ENCODE data around the gene ARPC3.
"Not testable (repeated sequence)": the region's sequence is repeated elsewhere in the genome, so short reads cannot be mapped to it uniquely, and the experiment has no call there.

The ARPC3 gene

DNA sequence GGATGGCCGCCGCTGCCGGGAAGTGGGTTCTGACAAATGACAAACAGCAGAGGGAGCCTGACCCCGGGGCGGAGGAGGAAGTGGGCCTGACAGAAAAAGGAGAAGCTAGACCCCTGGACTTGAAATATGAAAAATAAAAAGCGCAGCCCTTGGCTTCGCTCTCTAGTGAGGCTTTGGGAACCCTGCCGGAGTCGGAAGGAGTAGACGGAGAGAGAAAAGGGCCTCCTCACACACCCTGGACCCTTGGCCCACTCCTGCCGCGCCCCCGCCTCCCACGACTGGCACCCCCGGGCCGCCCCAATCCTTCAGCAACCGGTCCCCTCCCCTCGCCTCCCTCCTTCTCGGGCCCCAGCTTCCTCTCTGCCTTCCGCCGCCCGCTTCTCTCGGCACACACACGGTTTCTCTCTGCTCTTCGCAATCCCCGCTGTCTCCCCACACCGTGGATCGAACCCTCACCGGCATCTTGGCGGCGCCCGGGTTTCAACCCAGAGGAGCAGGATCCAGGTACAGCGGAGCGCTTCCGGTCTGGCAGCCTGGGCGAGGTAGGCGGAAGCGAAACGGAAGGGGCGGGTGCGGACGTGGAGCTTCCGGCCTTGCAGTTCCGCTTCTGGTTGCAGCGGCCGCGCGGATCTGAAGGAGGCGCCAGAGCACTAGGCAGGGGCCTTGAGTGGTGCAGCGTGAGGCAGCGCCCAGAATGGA lies at the start of gene ARPC3:
Gene ARPC3 (minus strand): TSS at position 539 of the 699 bp plus-strand sequence. CDS start 77 bp downstream, at position 462.
- peak; percentile 95 for DNase-seq

DNA sequence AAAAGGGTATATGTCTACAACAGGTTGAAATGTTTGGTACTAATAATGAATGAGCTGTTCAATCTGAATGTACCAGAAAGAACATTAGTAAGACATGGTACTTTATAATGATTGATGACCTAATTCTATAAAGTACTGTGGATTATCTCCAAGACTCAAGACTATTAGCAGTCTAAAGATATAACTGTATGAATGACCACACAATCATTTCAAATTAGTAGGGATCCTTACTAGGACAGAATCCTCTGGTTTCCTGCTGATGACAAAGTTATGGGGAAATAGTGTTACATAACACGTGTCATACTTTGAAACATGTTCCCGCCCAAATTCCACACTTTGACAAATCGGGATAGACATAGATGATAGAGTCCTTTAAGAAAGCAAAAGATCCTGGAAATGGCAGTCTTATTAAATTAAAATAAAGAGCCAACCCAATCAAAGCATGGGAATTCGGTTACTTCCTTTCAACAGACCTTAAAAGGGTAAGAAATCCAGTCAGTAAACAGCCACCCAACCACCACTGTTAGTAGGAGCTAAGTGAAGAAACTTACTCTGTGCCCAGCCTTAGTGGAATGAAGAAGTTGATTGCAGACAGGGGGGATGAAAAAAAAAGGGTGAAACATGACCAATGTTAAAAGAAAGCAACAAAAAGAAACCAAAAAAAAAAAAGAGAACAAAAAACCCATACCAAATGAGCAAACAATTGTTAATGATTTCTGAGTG lies 49.0 kb upstream of the ARPC3 start:
- no peak for DNase-seq

DNA sequence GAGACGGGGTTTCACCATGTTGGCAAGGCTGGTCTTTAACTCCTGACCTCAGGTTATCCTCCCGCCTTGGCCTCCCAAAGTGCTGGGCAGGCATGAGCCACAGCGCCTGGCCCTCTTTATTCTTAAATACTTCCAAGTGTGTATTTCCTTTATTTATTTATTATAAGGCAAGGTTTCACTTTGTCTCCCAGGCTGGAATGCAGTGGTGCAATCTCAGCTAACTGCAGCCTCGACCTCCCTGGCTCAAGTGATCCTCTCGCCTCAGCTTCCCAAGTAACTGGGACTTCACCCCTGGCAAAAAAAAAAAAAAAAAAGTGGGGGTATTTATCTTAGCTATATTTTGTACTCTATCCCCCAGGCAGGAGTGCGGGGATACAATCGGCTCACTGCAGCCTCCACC lies 25.3 kb upstream of the ARPC3 start:
- DNase-seq: no peak

DNA sequence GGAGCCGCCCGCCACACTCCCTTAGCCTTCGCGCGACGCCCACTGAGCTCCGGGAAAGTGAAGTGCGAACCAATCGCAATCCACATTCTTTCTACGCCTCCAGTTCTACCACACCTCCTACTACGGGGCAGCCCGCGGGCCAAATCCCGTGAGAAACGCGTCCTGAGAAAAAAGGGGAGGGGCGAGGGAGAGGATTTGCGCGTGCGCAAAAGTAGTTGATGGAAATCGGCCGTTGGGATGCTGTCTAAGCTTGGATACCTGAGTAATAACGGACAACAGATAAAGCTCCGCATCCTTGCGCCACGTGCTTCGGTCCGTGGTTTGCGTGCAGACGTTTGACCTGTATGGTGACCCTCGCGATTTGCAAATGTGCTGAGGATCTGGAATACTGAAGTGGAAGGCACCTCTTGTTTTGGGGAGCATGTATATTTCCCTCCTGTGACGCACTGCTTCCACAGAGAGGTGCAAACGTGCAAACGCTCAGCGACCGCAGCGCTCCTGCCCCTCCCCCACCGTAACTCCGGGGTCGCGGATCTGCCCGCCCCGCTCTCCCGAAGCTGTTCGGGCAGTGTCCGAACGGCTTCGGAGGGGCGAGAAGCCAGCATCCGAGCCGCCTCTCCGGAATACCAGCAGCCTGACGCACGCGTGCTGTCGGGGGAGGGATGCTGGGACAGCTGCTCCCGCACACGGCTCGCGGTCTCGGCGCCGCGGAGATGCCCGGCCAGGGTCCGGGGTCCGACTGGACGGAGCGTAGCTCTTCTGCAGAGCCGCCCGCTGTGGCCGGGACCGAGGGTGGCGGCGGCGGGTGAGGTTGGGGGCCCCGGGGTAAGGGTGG lies 18.3 kb upstream of the ARPC3 start, which contains the start of the genes FAM216A and GPN3:
Gene FAM216A (plus strand): TSS at position 632 of the 835 bp plus-strand sequence. CDS start 31 bp downstream, at position 663.
Gene GPN3 (minus strand): TSS at position 44 of the 835 bp plus-strand sequence. CDS start 54 bp downstream, outside the sequence.
- DNase-seq: peak; percentile 96 to 97

DNA sequence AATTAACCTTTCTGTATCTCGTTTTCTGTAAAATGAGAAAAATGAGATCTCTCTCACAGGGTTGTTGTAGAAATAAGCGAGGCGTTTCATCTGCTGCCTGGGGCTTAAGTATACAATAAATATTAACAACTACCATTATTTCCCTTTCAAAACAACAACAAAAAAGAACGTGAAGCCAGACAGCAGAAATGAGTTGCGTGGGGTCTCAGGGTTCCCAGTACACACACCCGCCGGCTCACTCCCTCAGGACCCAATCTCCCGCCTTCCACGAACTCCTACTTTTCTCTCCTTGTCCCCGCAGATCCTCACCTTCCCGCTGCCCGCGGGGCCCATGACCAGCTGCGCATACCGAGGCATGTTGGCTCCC lies 17.7 kb upstream of the ARPC3 start:
- DNase-seq: no peak

DNA sequence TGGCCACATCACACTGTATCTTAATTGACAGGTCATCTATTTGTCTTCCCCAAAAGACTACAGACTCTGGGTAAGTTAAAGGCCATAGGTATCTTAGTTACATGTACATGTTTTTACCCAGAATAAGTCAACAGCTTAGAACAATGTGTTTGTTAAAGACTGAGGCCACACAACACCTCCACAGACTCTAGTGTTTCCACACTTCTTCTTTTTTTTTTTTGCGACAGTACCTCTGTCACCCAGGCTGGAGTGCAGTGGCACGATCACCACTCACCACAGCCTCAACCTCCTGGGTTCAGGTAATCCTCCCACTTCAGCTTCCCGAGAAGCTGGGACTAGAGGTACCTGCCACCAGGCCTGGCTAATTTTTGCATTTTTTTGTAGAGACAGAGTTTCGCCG lies 16.7 kb upstream of the ARPC3 start:
- DNase-seq: no peak

DNA sequence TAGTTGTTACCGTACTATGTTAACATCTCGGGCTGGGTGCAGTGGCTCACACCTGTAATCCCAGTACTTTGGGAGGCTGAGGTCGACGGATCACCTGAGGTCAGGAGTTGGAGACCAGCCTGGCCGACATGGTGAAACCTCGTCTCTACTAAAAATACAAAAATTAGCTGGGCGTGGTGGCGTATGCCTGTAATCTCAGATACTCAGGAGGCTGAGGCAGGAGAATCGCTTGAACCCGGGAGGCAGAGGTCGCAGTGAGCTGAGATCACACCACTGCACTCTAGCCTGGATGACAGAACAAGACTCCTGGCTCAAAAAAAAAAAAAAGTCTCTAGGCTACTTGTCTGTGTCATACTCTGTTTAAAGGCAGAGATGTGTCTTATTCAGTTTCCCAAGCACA lies 15.6 kb upstream of the ARPC3 start:
- not testable (repeated sequence) for DNase-seq

DNA sequence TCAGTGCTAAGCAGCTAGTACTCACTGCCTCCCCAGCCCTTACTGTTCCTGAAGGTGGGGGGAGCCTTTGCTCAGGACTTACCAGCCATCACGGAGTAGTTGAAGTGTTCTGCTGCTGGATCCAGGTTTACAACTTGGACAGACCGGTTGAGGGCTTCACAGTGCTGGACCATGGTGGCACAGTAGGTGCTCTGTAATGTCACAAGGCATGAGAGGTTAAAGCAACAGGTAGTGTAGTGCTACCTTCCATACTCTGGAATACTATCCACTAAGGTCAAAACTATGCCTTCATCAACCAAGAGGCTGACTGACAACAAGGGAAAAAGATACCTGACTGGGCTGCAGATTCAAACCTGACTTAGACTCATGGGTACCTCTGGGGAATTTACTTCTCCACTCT lies 14.9 kb upstream of the ARPC3 start:
- DNase-seq: no peak

DNA sequence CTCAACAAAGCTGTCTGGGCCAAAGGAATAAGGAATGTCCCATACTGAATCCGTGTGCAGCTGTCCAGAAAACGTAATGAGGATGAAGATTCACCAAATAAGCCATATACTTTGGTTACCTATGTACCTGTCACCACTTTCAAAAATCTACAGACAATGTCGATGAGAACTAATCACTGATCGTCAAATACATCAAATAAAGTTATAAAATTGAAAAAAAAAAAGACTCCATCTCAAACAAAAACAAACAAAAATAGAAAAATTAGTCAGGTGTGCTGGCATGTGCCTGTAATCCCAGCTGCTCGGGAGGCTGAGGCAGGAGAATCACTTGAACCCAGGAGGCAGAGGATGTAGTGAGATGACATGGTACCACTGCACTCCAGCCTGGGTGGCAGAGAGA lies 11.1 kb upstream of the ARPC3 start:
- DNase-seq: not testable (repeated sequence)

DNA sequence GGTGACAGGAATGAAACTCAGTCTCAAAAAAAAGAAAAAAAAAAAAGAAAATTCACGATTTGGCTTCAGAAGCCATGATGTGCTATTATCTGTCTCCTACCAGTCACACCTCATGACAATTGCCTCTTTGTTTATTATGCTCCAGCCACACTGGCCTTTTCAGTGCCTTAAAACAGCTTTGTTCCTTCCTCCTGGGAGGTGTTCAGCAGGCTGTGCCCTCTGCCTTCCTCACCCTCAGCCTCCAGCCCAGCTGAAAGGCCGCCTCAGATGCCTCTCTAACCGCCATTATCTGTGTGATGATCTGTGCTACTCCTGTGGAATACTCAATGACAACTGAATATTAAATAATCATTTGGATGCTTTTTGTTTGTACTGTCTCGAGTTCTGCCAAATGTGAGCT lies 8.6 kb upstream of the ARPC3 start:
- no peak for DNase-seq

DNA sequence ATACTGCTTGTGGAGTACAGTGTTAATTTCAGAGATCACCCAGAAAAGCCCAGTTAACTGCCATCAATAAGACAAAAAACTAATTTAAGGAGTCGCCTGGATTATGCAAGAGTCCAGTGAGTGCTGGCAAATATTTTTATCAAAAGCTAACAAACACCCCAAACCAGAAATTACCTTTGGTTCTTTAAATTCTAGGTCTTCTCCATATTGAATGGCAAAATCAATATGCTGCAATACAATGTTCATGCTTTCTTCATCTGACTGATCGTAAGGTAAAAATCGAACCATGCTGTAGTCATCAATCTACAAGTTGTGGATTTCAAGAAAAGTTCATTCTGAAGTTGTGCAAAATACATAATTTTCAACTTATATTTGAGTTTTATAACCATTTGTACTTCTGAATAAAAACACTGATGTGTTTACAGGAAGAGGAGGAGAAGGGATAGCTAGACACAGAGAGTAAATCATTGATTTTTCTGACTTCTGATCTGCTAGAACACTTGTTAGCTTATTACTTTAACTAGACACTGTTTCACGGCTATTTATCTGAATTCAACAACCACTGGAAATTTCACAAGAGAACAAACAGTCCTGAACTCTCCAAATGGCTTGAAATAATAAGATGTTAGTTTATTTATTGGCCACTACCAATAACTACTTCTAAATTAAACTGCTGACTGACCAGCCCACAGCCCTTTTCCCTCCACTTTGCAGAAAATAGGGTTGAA lies 3.6 kb upstream of the ARPC3 start:
- no peak for DNase-seq

DNA sequence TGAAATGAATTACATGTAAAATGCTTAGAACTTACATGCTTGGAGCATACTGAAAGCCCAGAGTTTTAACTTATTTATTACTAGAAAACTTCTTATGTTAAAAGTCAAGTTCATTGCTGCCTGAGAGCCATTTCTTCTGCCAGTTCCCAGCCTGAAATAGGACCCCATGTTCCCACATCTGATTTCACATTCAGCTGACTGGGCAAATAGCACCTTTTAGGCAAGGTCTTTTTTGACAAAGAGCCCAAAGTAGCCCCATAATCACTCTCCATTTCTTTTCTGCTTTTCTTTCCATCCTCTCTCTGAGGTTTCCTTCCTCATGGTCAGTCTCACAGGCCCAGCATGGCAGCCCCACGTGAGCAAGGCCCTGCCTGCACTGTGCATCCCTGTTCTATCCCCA lies 1.1 kb upstream of the ARPC3 start:
- no peak for DNase-seq

DNA sequence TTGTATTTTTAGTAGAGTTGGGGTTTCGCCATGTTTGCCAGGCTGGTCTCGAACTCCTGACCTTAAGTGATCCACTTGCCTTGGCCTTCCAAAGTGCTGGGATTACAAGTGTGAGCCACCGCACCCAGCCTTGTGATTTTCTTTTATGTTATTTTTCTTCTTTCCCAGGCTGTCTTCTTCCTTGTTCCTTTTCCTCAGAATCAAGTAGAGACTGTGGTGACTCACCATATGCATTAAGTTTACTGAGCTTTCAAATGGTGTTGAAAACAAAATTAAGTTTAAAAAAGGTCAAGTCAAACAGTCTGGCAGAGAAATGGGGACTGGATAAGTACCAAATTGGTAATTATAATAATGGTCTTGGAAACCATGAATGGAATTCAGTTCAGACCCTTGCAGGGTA lies 5.7 kb downstream of the ARPC3 start:
- no peak for DNase-seq

DNA sequence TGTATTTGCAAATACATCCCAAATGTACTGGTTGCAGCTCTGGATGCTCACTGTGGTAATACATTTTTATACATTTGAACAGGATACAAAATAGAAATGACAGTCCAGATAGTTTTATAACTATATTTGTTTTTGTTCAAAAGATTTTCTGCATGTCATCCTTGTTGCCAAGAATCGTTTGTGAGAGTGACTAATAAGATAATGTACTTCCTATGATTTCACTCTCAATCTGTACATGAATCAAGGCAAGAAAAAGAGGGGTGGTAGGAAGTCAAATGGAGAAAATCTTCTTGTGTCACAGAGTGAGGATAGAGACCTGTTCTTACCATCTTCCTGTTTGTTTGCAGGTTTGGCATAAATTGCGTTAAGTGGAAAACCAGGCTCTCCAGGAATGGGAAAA lies 13.9 kb downstream of the ARPC3 start:
- no peak for DNase-seq

DNA sequence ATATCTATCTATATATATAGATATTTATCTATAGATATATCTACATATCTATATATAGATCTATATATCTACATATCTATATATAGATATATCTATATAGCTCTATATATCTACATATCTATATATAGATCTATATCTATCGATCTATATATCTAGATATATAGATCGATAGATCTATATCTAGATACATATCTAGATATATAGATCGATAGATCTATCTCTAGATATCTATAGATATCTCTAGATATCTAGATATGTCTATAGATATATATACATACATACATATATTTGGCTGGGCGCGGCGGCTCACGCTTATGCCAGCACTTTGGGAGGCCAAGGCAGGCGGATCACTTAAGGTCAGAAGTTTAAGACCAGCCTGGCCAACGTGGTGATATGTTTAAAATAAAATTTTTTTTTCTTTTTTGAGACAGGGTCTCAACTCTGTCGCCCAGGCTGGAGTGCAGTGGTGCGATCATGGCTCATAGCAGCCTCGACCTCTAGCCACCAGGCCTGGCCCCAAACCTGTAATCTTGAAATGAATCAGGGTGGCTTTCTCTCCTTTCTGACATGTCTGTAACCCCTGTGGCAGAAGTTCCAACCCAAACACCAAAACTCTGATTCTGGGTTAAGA lies 18.1 kb downstream of the ARPC3 start:
- DNase-seq: no peak

DNA sequence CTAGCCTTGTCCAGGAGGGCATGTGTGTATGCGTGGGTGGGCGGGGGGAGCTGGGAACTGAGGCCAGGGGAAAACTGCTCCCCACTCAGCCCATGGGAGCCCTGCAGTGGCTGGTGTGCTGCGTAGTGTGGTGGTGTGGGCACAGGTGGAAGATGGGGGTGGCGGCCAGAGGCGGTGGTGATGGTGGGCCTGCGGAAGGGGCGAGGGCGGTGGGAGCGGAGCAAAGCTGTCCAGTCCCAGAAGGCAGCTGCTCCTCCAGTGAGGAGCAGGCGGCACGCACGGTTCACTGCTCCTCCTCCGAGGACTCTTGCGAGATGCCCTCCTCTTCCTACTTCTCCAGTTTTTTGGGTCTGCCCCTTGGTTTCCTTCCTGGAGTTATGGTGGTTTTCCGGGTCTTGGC lies 20.5 kb downstream of the ARPC3 start:
- DNase-seq: not testable (repeated sequence)

DNA sequence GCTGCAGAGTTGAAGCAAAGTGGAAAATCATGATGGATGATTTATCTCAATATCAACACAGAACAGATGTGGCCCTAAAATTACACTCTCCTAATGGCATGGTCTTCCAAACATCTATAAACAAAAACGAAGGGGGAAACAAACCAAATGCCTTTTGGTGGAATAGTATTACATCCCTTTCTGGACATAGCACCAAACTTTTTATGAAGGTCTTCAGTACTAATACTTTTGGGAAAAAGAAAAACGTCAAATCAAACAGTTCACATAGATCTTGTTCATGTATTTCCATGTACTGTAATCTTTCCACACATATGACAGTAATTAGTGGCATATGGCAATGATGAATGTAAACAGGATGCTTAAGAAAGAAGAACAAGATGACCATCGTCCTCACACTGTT lies 23.7 kb downstream of the ARPC3 start:
- no peak for DNase-seq

DNA sequence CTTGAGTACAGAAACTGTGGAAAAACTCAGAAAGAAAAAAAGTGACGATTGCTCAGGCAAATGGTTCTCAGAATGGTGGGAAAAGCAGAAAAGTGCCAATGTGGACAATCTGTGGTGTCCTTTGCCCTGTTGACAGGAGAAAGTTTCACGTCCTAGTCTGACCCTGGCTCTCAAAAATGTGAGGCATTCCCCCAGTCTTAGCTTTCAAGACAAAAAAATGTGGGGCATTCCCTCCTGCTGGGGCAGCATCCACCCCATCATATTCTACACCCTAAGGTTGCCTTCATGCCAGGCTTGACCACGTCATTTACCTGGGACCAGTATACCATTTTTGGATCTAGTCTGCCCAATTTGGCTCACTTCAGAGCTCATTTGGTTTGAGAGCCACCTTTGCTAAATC lies 25.9 kb downstream of the ARPC3 start:
- DNase-seq: no peak

DNA sequence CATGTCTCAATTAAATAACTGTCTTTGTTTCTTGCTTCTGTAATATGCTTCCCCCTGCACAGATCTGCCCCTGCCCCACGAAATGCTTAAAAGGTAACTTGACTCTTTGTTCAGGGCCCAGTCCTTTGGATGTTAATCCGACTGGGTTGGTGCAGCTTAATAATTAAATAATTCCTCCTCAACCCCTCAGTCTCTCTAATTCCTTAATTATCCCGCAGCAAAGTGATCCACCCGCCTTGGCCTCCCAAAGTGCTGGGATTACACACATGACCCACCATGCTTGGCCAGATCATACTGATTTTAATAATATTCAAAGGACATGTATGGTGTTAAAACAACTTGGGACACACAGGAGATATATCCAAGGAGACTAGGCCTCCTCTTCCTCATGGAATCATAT lies 28.4 kb downstream of the ARPC3 start:
- DNase-seq: no peak

DNA sequence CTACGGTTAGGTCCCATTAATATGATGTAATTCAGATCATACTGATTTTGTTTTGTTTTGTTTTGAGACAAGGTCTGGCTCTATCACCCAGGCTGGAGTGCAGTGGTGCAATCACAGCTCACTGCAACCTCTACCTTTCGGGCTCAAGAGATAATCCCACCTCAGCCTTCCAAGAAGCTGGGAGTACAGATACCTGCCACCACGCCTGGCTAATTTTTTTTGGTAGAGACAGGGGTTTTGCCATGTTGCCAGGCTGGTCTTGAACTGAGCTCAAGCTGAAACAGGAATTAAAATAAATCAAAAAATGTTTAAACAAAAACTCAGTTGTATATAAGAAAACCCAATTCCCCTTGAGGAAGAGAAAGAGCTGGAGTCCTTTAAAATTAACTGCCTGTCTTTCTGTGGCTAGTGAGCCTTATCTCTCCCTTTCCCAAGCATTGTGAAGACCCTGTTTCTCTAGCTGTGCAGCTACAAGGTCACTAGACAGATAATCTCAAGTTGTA lies 28.9 kb downstream of the ARPC3 start:
- DNase-seq: no peak

DNA sequence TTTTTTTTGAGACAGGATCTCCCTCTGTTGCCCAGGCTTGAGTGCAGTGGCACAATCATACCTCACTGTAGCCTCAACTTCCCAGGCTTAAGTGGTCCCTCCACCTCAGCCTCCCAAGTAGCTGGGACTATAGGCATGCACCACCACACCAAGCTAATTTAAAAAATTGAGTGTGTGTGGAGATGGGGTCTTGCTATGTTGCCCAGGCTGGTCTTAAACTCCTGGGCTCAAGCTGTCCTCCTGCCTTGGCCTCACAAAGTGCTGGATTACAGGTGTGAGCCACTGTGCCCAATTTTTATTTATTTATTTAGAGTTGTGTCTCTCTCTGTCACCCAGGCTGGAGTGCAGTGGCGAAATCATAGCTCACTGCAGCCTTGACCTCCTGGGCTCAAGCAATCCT lies 29.5 kb downstream of the ARPC3 start:
- not testable (repeated sequence) for DNase-seq

DNA sequence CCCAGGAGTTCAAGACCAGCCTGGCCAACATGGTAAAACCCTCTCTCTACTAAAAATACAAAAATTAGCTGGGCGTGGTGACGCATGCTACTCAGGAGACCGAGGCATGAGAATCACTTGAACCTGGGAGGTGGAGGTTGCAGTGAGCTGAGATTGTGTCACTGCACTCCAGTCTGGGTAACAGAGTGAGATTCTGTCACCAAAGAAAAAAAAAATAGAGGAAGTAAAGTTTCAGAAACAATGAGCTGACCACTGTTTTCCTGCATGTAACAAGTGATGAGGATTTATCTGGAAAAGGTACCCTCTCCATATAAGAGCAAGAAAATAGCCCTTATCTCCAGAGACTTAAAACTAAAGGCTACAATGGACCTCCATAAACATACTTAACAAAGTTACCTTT lies 33.0 kb downstream of the ARPC3 start:
- not testable (repeated sequence) for DNase-seq

Data from CD4-positive, alpha-beta T cell treated with Interleukin-4 for 1 hour (primary cell).